Prostate gland (tissue), 2 donors: Measurements from ENCODE around the gene NCOA5. TPM values are rescaled to one million over a fixed set of nuclear protein-coding genes. Genes with fewer than 3 reads are reported as not detected.

Experiments used
- DNase-seq: peaks from one replicate; pipeline ENCODE4 v3.0.0-alpha.2; 2019; ENCODE audit warnings: low spot score
- H3K27ac ChIP-seq, 2 donors: fragments of 200-600 bp; sonication (generic); 2 replicates each; pipeline ENCODE4 v1.5.1; 2017 to 2019
- H3K27me3 ChIP-seq: fragments of 200-600 bp; sonication (generic); replicated peaks from 2 replicates; pipeline ENCODE4 v1.5.1; 2019; ENCODE audit not compliant: insufficient read depth
- H3K36me3 ChIP-seq, 2 donors: fragments of 200-600 bp; sonication (generic); 1 replicate in 1 of 2; 2 replicates in 1 of 2; pipeline versions ENCODE4 v1.5.1 to v1.8.1; 2017 to 2019
- H3K4me1 ChIP-seq: fragments of 200-600 bp; sonication (generic); replicated peaks from 2 replicates; pipeline ENCODE4 v1.5.1; 2019
- H3K4me3 ChIP-seq, 2 donors: fragments of 200-600 bp; sonication (generic); 2 replicates each; pipeline ENCODE4 v1.5.1; 2017 to 2019
- H3K9me3 ChIP-seq: fragments of 200-600 bp; sonication (generic); 2 replicates; pipeline ENCODE4 v1.5.1; 2017
- POLR2A ChIP-seq: fragments of 450-650 bp; IDR thresholded peaks from one replicate; pipeline ENCODE4 v1.6.1; 2016; ENCODE audit warnings: antibody characterized with exemption, mild to moderate bottlenecking
- POLR2AphosphoS5 ChIP-seq: sonication (generic); formaldehyde crosslinking; IDR thresholded peaks from one replicate; pipeline ENCODE4 v1.6.1; 2017; ENCODE audit warnings: antibody characterized with exemption
- WGBS: methylation state at CpG from one replicate; pipeline ENCODE4 v1.1.5; 2018; 5-methylcytosine and 5-hydroxymethylcytosine counted together
- intact Hi-C: fragments of 100-400 bp; cut with DNase I; formaldehyde crosslinking; loops from one replicate; pipeline ENCODE4 v1.14.2; 2022
- total RNA-seq, 2 donors: library from RNA; depleted of rRNA; stranded (reverse); fragments of >200 nt; gene quantifications; one replicate each; pipeline ENCODE4 v1.1.0, GENCODE V29; 2016
- TF ChIP-seq, protein P1 (sequence below), 4 experiments: fragments of 200-600 bp in 2 of 4; fragments of 450-650 bp in 2 of 4; sonication (generic) in 2 of 4; IDR thresholded peaks; 1 replicate in 3 of 4; 2 replicates in 1 of 4; pipeline ENCODE4 v1.5.1; 2016 to 2019; ENCODE audit warnings: antibody characterized with exemption in 4 of 4, mild to moderate bottlenecking in 2 of 4, moderate library complexity in 2 of 4

The NCOA5 gene
- total RNA-seq, 2 donors from 2014 or later: 41.0 to 50.6 TPM

DNA sequence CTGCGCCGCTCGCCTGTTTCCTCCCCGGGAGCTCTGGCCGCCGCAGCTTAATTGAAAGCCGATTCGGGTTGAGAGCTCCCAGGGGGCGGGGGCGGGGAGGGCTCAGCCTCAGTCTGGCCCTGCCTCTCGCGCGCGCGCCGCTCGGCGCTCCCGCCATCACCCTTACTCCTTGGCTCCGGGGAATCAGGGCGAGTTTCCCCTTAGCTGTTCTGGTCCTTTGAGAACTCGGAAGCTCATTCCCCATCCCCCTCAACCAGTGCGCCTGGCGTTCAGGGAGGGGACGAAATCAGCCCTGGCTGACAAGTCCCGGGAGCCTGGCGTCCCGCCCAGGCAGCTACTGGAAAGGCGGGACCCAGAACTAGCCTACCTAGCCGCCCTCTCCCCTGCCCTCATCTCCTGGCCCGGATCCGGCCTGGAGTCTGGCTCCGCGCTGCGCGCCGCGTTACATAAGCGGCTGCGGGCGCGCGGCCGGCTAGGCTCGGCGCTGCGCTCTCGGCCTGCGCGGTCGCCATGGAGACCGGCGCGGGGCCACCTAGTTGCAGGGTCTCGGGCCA, 58.0 kb downstream of the NCOA5 start:
- 1% methylated on average over 26 of the region's 55 CpGs for WGBS
- Histone ChIP-seq H3K9me3 (no peaks in the 10 kb centered on the region), H3K27ac (no peak overlapping the region), H3K36me3 (no peaks in the 10 kb centered on the region), H3K4me1 (no peaks in the 10 kb centered on the region), H3K27me3 (peaks cover 50% of the 10 kb centered on the region), H3K4me3 (peak overlapping the region in 1 of 2 donors; percentile 9)
- TF ChIP-seq POLR2AphosphoS5 (no peak), POLR2A (no peak)
- TF ChIP-seq, protein P1, sequence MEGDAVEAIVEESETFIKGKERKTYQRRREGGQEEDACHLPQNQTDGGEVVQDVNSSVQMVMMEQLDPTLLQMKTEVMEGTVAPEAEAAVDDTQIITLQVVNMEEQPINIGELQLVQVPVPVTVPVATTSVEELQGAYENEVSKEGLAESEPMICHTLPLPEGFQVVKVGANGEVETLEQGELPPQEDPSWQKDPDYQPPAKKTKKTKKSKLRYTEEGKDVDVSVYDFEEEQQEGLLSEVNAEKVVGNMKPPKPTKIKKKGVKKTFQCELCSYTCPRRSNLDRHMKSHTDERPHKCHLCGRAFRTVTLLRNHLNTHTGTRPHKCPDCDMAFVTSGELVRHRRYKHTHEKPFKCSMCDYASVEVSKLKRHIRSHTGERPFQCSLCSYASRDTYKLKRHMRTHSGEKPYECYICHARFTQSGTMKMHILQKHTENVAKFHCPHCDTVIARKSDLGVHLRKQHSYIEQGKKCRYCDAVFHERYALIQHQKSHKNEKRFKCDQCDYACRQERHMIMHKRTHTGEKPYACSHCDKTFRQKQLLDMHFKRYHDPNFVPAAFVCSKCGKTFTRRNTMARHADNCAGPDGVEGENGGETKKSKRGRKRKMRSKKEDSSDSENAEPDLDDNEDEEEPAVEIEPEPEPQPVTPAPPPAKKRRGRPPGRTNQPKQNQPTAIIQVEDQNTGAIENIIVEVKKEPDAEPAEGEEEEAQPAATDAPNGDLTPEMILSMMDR (IDR thresholded peaks at IDR 0.05): no peak
- intact Hi-C loops: no loop called here
- no peak for DNase-seq

DNA sequence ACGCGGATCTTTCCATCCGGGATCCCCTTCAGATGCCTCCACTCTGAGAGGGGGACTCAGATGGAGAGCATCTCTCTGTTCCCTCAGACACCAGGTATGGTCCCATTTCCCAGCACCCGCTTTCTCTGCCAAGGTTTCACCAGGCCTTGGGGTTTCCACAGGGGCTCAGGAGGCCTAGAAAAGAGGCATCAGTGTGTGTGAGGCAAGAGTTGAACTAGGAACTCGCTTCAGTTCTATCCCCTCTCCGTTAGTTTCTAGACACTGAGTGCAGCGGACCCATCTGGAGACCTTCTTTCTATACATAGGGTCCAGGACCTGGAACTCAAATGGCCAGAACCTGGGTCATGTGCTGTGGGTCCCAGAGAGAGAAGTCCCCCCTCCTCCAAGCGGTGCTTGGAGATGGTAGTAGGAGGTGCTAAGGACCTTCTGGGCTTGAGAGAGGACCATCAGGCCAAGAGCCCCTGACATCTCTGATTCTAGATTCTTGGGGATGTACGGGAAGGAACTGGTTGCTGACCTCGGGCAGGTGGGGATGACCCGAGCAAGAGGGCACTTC, 58.7 kb downstream of the NCOA5 start:
- H3K36me3 ChIP-seq: no peaks in the 10 kb centered on the region
- H3K4me3 ChIP-seq: no peak overlapping the region
- no peaks in the 10 kb centered on the region for H3K9me3 ChIP-seq
- 21% methylated on average over 11 of the region's 11 CpGs for WGBS
- TF ChIP-seq POLR2A: no peak
- TF ChIP-seq, protein P1 (IDR thresholded peaks at IDR 0.05): no peak
- TF ChIP-seq POLR2AphosphoS5: no peak
- intact Hi-C loops: no loop called here
- DNase-seq: no peak
- H3K27ac ChIP-seq: no peak overlapping the region
- H3K4me1 ChIP-seq: no peaks in the 10 kb centered on the region
- peaks cover 50% of the 10 kb centered on the region for H3K27me3 ChIP-seq

DNA sequence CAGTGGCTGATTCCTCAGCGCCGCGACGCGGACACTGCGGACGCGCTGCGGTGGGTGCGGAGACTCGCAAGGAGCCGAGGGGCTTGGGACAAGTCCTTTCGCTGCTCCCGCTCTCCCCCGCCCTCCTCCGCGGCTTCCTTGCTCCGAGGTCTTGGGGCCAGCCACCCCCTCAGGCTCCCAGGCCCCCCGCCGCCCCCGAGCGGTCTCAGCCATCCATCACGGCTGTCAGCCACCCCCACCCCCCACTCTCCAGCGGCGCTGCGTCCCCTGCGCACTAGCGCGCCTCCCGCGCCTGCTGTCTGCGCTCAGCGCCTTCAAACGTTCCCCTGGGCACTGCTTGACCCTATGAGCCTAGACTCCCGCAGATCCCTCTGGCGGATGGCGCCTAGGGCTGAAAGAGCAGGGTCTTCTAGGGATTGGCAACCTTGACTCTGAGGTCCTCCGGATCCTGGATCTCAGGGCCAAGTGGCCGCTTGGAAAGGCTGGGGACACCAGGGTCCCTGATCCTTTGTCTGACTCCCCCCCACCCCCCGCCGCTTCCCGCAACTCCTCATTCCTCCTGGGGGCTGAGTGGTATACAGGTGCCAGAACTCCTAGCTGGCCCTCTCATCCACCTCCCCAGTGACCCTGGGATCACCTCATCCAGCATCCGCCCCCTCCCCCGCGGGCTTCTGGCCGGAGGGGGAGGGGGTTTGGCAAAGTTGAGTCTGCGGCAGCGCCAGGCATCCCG, 59.3 kb downstream of the NCOA5 start:
- DNase-seq: no peak
- H3K27me3 ChIP-seq: peaks cover 53% of the 10 kb centered on the region
- WGBS: 12% methylated on average over 36 of the region's 49 CpGs
- H3K36me3 ChIP-seq: no peaks in the 10 kb centered on the region
- no peaks in the 10 kb centered on the region for H3K9me3 ChIP-seq
- no peak overlapping the region for H3K4me3 ChIP-seq
- no peaks in the 10 kb centered on the region for H3K4me1 ChIP-seq
- TF ChIP-seq, protein P1 (IDR thresholded peaks at IDR 0.05): no peak
- TF ChIP-seq POLR2AphosphoS5 (no peak), POLR2A (no peak)
- intact Hi-C loops: no loop called here
- H3K27ac ChIP-seq: no peak overlapping the region

DNA sequence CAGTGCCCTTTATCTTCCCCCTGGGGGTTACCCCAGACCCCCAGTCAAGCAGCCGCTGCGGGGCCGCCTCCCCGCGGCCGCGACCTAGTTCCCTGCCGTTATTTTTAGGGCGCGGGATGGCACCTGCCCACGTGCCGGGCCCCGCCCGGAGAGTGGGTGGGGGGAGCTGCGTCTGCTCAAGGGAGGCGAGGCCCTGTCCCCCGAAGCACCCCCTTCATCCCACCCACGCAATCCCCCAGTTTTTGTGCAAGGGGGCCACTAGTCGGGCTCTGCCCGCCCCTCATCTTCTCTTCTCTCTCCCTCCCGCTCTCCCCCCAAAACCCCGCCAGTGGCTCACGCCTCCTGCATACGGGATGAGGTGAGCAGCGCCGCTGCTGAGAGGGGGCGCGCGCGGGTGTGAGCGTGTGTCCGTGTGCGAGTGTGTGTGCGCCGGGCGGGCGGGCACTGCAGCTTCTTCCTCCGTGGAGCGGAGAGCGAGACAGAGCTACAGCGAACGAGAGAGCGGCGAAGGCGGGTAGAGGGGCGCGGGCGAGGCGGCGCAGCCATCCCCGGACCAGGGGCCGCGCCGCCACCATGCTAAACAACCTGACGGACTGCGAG, 60.9 kb downstream of the NCOA5 start, which contains the start of gene SLC12A5:
SLC12A5 (plus strand) TSS at position 444 of the 600 bp plus-strand sequence; CDS start at position 574, 130 bp downstream.
- Histone ChIP-seq H3K9me3 (no peaks in the 10 kb centered on the region), H3K4me3 (no peak within 1 kb of the TSS), H3K27me3 (peaks cover 50% of the 10 kb centered on the region), H3K4me1 (no peaks in the 10 kb centered on the region), H3K36me3 (no peaks in the 10 kb centered on the region), H3K27ac (no peak within 1 kb of the TSS)
- intact Hi-C loops: loop anchor here (10.0 kb wide), 1 partner anchor 56 kb away; the partner anchor contains the start of gene NCOA5
- TF ChIP-seq POLR2A (no peak), POLR2AphosphoS5 (no peak)
- TF ChIP-seq, protein P1 (IDR thresholded peaks at IDR 0.05): no peak
- WGBS: 15% methylated on average over 45 of the region's 56 CpGs
- DNase-seq: no peak
